Stomach (tissue), 9 donors: ENCODE data around the gene TNNI2. TPM values are rescaled to one million over a fixed set of nuclear protein-coding genes. Genes with fewer than 3 reads are reported as not detected.

Source experiments
- DNase-seq, 2 donors: peaks; one replicate each; pipeline versions ENCODE4 v3.0.0 to v3.0.0-alpha.2; 2013 to 2019
- H3K27ac ChIP-seq, 5 donors: fragments of 200-600 bp in 4 of 5; sonication (generic) in 4 of 5; one replicate each; pipeline ENCODE4 v1.5.1; 2013 to 2019; ENCODE audit warnings: mild to moderate bottlenecking in 1 of 5, moderate library complexity in 1 of 5
- H3K27me3 ChIP-seq, 3 donors: fragments of 200-600 bp; sonication (generic); one replicate each; pipeline ENCODE4 v1.5.1; 2017 to 2019; ENCODE audit warnings: mixed run types in 1 of 3
- H3K36me3 ChIP-seq, 4 donors: fragments of 200-600 bp; sonication (generic); 1 replicate in 3 of 4; 2 replicates in 1 of 4; pipeline ENCODE4 v1.5.1; 2016 to 2019
- H3K4me1 ChIP-seq, 4 donors: fragments of 200-600 bp; sonication (generic); one replicate each; pipeline ENCODE4 v1.5.1; 2016 to 2019
- H3K4me3 ChIP-seq, 4 donors: fragments of 200-600 bp; sonication (generic) in 3 of 4; one replicate each; pipeline ENCODE4 v1.5.1; 2016 to 2019; ENCODE audit warnings: mild to moderate bottlenecking in 1 of 4
- H3K9me3 ChIP-seq, 4 donors: fragments of 200-600 bp; sonication (generic); one replicate each; pipeline ENCODE4 v1.5.1; 2016 to 2019
- CTCF ChIP-seq, 7 experiments: fragments of 450-650 bp in 4 of 7; fragments of 200-600 bp in 3 of 7; sonication (generic) in 3 of 7; IDR thresholded peaks; one replicate each; pipeline ENCODE4 v1.5.1; 2016 to 2019; ENCODE audit warnings: antibody characterized with exemption in 7 of 7, control low read depth in 2 of 7, mild to moderate bottlenecking in 1 of 7
- EP300 ChIP-seq: sonication (generic); formaldehyde crosslinking; IDR thresholded peaks from one replicate; pipeline ENCODE4 v1.6.1; 2017; ENCODE audit warnings: antibody characterized with exemption
- POLR2A ChIP-seq, 4 donors: fragments of 450-650 bp; IDR thresholded peaks; one replicate each; pipeline ENCODE4 v1.6.1; 2016; ENCODE audit warnings: antibody characterized with exemption in 4 of 4, control low read depth in 2 of 4, mild to moderate bottlenecking in 1 of 4, moderate library complexity in 1 of 4
- POLR2AphosphoS5 ChIP-seq, 3 donors: sonication (generic); formaldehyde crosslinking; IDR thresholded peaks; one replicate each; pipeline ENCODE4 v1.6.1; 2016; ENCODE audit warnings: antibody characterized with exemption in 3 of 3
- WGBS, 5 donors: extraction: QIAGEN DNeasy Blood & Tissue Kit in 3 of 5; methylation state at CpG; one replicate each; pipeline versions ENCODE4 v1.1.5 to v1.1.7; 2013 to 2018; 5-methylcytosine and 5-hydroxymethylcytosine counted together
- intact Hi-C: fragments of 100-400 bp; cut with DNase I; formaldehyde crosslinking; loops from one replicate; pipeline ENCODE4 v1.15.1; 2023; ENCODE audit warnings: low total_unique reads
- polyA plus RNA-seq, 3 donors: library from polyadenylated mRNA; stranded (reverse); fragments of 200-250 nt; gene quantifications; one replicate each; pipeline ENCODE4 v1.2.3, GENCODE V29; 2013
- total RNA-seq, 5 donors: library from RNA; depleted of rRNA; stranded (reverse); fragments of >200 nt; gene quantifications; one replicate each; pipeline versions ENCODE4 v1.1.0 to v1.2.3, GENCODE V29; 2014 to 2016
- donor health status: healthy with polysubstance abuse.
- donor health status: Bipolar disorder and iron deficiency.
- donor health status: healthy.

Gene TNNI2
- total and polyA plus RNA-seq, 8 donors, result 0.93 to 23.4 (median 12.1) TPM; not detected in 4

- H3K9me3 ChIP-seq, result no peaks in the 10 kb centered on the region
- peaks cover 0 to 16% (median 0%) of the 10 kb centered on the region in 3 donors for H3K27me3 ChIP-seq
- peak overlapping the region in 2 of 4 donors; percentile 2 to 31 for H3K4me3 ChIP-seq
- no peaks in the 10 kb centered on the region for H3K36me3 ChIP-seq
- DNase-seq, result peak; percentile 47 to 88
- TF ChIP-seq CTCF (IDR thresholded peaks at IDR 0.05), result peak in 4 of 7 experiments; percentile 37 to 41 (median 38)
- TF ChIP-seq POLR2A (IDR thresholded peaks at IDR 0.05), result no peak
- TF ChIP-seq POLR2AphosphoS5 (IDR thresholded peaks at IDR 0.05), result peak; percentile 24 to 44 (median 29)
- WGBS, 5 donors, result 24 to 43% (median 39%) methylated on average over 14 to 26 of the region's 26 CpGs
- H3K27ac ChIP-seq, result peak overlapping the region; percentile 34 to 88 (median 83)
- H3K4me1 ChIP-seq, result peaks cover 35 to 77% (median 55%) of the 10 kb centered on the region in 4 donors
- intact Hi-C loops, result no loop called here
Measured at GRCh38 chr11:1876361-1877063, 37.7 kb downstream of the TNNI2 start.

GRCh38 chr11:1877211-1878136 lies 38.7 kb downstream of the TNNI2 start:
- WGBS, 5 donors, result 43 to 53% (median 46%) methylated on average over 19 to 33 of the region's 33 CpGs
- TF ChIP-seq EP300, result no peak
- TF ChIP-seq CTCF (IDR thresholded peaks at IDR 0.05), result no peak
- peak in 1 of 3 donors; percentile 74 for TF ChIP-seq POLR2AphosphoS5 (IDR thresholded peaks at IDR 0.05)
- TF ChIP-seq POLR2A (IDR thresholded peaks at IDR 0.05), result no peak
- peak overlapping the region; percentile 58 to 88 (median 83) for H3K27ac ChIP-seq
- DNase-seq, result peak; percentile 61 to 86
- H3K4me3 ChIP-seq, result peak overlapping the region in 1 of 4 donors; percentile 31
- H3K36me3 ChIP-seq, result no peaks in the 10 kb centered on the region
- no peaks in the 10 kb centered on the region for H3K9me3 ChIP-seq
- intact Hi-C loops, result no loop called here
- H3K27me3 ChIP-seq, result peaks cover 0 to 11% (median 0%) of the 10 kb centered on the region in 3 donors
- peaks cover 37 to 82% (median 63%) of the 10 kb centered on the region in 4 donors for H3K4me1 ChIP-seq

GRCh38 chr11:1878137-1879031 lies 39.6 kb downstream of the TNNI2 start:
- peak in 1 of 2 donors; percentile 82 for DNase-seq

More at GRCh38 chr11:1878137-1879031, 39.6 kb downstream of the TNNI2 start:
- peak overlapping the region; percentile 58 to 88 (median 83) for H3K27ac ChIP-seq
- H3K36me3 ChIP-seq, result peaks cover 0 to 8% (median 1%) of the 10 kb centered on the region in 4 donors
- WGBS, 5 donors, result 77 to 88% (median 86%) methylated on average over 24 to 30 of the region's 30 CpGs
- H3K27me3 ChIP-seq, result peaks cover 0 to 11% (median 0%) of the 10 kb centered on the region in 3 donors
- intact Hi-C loops, result no loop called here
- H3K4me1 ChIP-seq, result peaks cover 37 to 81% (median 69%) of the 10 kb centered on the region in 4 donors
- H3K4me3 ChIP-seq, result no peak overlapping the region
- H3K9me3 ChIP-seq, result no peaks in the 10 kb centered on the region
- TF ChIP-seq POLR2A (IDR thresholded peaks at IDR 0.05) (no peak), CTCF (IDR thresholded peaks at IDR 0.05) (no peak), POLR2AphosphoS5 (IDR thresholded peaks at IDR 0.05) (no peak), EP300 (no peak)
